ENCODE data around the gene CTBP2.

Gene CTBP2

DNA sequence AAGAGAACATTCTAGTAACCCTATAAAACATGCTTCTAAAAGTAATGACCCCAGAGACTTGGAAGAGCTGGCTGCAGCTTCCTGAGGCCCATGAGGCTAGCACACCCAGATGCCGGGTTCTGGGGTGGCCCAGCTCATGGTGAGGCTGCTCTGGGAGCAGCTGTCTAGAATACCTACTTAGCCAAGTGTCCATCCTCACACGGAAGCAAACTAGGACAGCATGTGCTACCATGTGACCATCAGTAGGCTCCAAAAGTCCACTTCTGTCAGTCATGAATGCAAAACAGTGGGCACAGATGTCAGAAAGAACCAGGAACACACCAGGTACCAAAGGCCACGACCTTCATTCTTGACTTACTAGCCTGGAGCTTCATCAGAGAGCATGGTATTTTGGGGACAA is 32.4 kb downstream of the CTBP2 start:
- Histone ChIP-seq H3K4me2 (ENCODE audit: low read length) (no peak overlapping the region), H3K9me3 (replicated peaks; ENCODE audit: low read length) (no peaks in the 10 kb centered on the region), H3K4me1 (ENCODE audit: control insufficient read depth, insufficient read depth, low read length) (peaks cover 32% of the 10 kb centered on the region), H3K36me3 (ENCODE audit: insufficient read depth, low read length) (peaks cover 39% of the 10 kb centered on the region), H3K4me3 (ENCODE audit: low read length) (no peak overlapping the region), H3K27me3 (ENCODE audit: control insufficient read depth, insufficient read depth, low read length) (no peaks in the 10 kb centered on the region), H3K9ac (ENCODE audit: low read depth, low read length) (no peak overlapping the region)

DNA sequence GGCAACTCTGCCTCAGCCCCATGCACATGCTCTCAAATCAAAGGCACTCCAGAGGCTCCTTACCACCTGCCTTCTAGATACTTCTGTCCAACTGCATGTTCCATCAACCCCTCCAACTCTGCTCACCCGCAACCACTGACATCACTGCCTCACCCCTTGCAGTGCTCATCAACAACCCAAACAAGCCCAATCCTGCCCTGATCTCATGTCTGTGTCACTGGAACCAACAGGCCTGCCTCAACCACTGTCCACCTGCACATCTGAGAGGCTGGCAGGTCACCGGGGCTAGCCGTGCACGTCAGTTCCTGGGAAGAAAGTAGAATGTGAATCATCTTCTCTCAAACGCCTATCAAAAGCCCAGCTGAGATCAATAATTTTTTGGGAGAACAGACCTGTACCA is 33.3 kb downstream of the CTBP2 start:
- peaks cover 26% of the 10 kb centered on the region for H3K4me1 ChIP-seq (ENCODE audit: control insufficient read depth, insufficient read depth, low read length)
- H3K36me3 ChIP-seq (ENCODE audit: insufficient read depth, low read length): peaks cover 37% of the 10 kb centered on the region

DNA sequence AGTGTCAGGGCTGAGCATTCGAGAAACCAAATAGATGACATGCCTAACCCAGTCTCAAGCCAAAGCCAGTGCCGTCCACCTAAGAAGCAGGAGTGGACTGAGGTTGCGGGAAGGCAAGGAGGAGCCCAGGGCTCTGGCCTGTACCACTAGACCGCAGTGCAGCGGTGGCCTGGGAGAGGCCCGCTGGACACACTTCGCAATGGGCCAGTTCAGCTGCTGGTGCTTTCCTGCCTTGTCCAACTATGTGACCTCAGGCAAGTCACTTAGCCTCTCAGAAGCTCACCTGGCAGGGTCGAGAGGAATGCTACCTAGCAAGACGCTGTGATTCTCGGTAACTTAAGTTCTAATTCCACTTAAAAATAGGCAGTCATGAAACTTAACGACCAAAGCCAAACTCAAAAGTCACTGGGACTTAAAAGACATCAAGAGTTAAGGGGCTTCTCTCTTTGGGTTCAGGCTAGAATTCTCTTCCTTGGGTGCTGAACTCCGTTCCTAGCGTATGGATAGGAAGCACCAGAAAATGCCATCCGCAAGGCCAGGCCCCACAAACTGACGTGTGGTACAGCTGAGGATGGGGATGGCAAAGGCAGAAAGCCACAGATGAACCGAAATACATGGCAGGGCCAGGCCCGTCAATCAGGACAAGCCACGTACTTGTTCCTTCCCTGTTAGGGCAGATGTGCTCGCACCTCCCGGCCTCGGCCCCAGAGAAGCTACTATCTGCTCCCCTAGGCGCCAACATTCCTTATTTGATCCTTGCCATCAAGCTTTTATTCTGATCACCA is 34.2 kb downstream of the CTBP2 start:
- Histone ChIP-seq H3K27me3 (ENCODE audit: control insufficient read depth, insufficient read depth, low read length) (no peaks in the 10 kb centered on the region), H3K9me3 (replicated peaks; ENCODE audit: low read length) (no peaks in the 10 kb centered on the region), H3K36me3 (ENCODE audit: insufficient read depth, low read length) (peaks cover 28% of the 10 kb centered on the region), H3K9ac (ENCODE audit: low read depth, low read length) (no peak overlapping the region), H3K4me2 (ENCODE audit: low read length) (no peak overlapping the region), H3K4me1 (ENCODE audit: control insufficient read depth, insufficient read depth, low read length) (peaks cover 25% of the 10 kb centered on the region), H3K4me3 (ENCODE audit: low read length) (no peak overlapping the region)

More for the DNA sequence above, 33.3 kb downstream of the CTBP2 start:
- Histone ChIP-seq H3K27me3 (ENCODE audit: control insufficient read depth, insufficient read depth, low read length) (no peaks in the 10 kb centered on the region), H3K9ac (ENCODE audit: low read depth, low read length) (no peak overlapping the region), H3K4me2 (ENCODE audit: low read length) (no peak overlapping the region), H3K4me3 (ENCODE audit: low read length) (no peak overlapping the region), H3K9me3 (replicated peaks; ENCODE audit: low read length) (no peaks in the 10 kb centered on the region)

DNA sequence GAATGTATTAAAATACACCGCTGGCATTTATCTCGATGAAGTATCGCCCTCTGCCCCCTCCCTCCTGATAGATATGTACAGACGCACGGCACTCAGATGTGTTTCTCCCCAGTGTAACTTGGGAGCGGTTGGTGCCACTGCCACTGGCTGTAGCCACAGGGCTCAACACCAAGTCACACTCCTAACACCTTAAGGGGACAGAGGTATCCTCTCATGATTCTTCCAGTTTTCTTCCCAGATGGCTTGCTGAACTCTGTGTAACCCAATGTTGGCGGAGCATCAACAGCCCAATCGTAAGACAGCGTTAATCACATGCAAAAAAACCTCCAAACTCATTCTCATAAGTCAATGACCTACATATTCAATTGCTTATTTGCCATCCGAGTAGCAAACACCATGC is 35.5 kb downstream of the CTBP2 start:
- H3K4me3 ChIP-seq (ENCODE audit: low read length): no peak overlapping the region
- peak overlapping the region; percentile 25 for H3K4me2 ChIP-seq (ENCODE audit: low read length)
- peaks cover 34% of the 10 kb centered on the region for H3K4me1 ChIP-seq (ENCODE audit: control insufficient read depth, insufficient read depth, low read length)
- no peaks in the 10 kb centered on the region for H3K9me3 ChIP-seq (replicated peaks; ENCODE audit: low read length)
- H3K36me3 ChIP-seq (ENCODE audit: insufficient read depth, low read length): peaks cover 25% of the 10 kb centered on the region
- H3K27me3 ChIP-seq (ENCODE audit: control insufficient read depth, insufficient read depth, low read length): no peaks in the 10 kb centered on the region
- peak overlapping the region; percentile 86 for H3K9ac ChIP-seq (ENCODE audit: low read depth, low read length)

DNA sequence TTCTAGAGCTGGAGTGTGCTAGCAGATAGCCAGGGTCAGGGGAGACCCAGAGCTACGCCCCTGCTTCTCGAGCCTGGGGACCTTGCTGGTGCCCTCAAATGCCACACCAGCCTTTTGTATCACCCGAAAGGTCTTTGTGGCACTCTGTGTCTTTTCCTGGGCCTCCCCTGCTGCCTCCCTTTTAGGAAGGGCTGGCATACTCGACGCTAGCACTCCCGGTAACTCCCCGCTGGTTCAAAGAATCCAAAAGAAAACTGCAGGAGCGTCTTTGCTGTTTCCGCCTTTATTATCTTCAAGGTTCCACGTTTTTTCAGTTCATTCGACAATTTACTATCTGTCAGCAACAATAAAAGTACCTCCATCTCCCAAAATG is 36.3 kb downstream of the CTBP2 start:
- peaks cover 18% of the 10 kb centered on the region for H3K36me3 ChIP-seq (ENCODE audit: insufficient read depth, low read length)
- H3K4me3 ChIP-seq (ENCODE audit: low read length): peak overlapping the region; percentile 60

DNA sequence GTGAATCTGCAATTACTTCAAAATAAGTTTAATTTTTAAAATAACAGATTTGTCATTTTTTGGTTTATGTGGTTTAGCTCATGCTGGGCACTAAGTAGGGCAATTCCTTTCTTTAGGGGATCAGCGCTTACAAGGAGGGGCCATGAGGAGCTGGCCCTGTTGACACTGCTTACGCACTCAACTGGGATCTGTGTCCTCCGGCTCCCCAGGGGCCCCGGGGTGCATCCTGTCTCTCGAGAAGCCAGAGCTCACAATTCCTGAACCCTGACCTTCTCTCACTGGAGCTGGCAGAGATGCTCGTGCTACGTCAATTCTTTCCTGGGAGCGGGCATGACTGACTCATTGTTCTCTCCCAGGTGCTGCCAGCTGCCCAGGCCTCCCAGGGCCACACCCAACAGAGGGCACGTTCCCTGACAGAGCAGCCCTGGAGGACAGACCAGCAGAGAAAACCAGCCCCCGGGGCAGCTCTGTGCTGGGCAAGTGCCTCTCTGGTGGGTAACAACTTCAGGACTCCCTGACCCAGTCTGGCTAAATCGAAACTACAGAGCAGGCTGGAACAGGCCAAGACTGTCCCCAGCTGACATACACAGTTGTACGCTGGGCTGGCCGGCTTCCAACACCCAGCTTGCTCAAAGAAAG is 36.8 kb downstream of the CTBP2 start:
- peaks cover 13% of the 10 kb centered on the region for H3K36me3 ChIP-seq (ENCODE audit: insufficient read depth, low read length)
- peak overlapping the region; percentile 92 for H3K4me2 ChIP-seq (ENCODE audit: low read length)
- peaks cover 36% of the 10 kb centered on the region for H3K4me1 ChIP-seq (ENCODE audit: control insufficient read depth, insufficient read depth, low read length)
- no peaks in the 10 kb centered on the region for H3K9me3 ChIP-seq (replicated peaks; ENCODE audit: low read length)
- H3K9ac ChIP-seq (ENCODE audit: low read depth, low read length): peak overlapping the region; percentile 86
- peak overlapping the region; percentile 60 for H3K4me3 ChIP-seq (ENCODE audit: low read length)
- no peaks in the 10 kb centered on the region for H3K27me3 ChIP-seq (ENCODE audit: control insufficient read depth, insufficient read depth, low read length)

More for the DNA sequence above, 36.3 kb downstream of the CTBP2 start:
- peak overlapping the region; percentile 92 for H3K4me2 ChIP-seq (ENCODE audit: low read length)
- H3K27me3 ChIP-seq (ENCODE audit: control insufficient read depth, insufficient read depth, low read length): no peaks in the 10 kb centered on the region
- H3K4me1 ChIP-seq (ENCODE audit: control insufficient read depth, insufficient read depth, low read length): peaks cover 36% of the 10 kb centered on the region
- no peaks in the 10 kb centered on the region for H3K9me3 ChIP-seq (replicated peaks; ENCODE audit: low read length)
- H3K9ac ChIP-seq (ENCODE audit: low read depth, low read length): peak overlapping the region; percentile 86

DNA sequence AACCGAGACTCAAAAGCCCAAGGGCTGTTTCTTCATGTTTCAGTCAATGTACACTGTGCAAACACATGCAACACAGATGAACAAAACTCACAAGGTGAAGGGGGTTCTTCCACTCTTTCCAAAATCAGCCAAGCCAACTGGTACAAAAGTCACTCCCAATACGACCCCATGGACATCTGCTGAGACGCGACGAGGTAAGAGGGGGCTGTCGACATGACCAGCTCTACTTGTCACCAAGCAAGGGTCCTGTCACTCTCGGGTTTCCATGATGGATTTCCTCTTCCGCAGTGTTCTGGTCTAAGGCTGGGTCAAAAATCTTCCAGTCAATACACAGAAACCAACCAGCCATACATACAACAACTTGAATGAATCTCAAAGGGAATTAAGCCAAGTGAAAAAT is 37.8 kb downstream of the CTBP2 start:
- no peak overlapping the region for H3K4me3 ChIP-seq (ENCODE audit: low read length)
- H3K4me2 ChIP-seq (ENCODE audit: low read length): no peak overlapping the region
- H3K9me3 ChIP-seq (replicated peaks; ENCODE audit: low read length): no peaks in the 10 kb centered on the region
- no peak overlapping the region for H3K9ac ChIP-seq (ENCODE audit: low read depth, low read length)
- H3K36me3 ChIP-seq (ENCODE audit: insufficient read depth, low read length): peaks cover 9% of the 10 kb centered on the region
- no peaks in the 10 kb centered on the region for H3K27me3 ChIP-seq (ENCODE audit: control insufficient read depth, insufficient read depth, low read length)
- peaks cover 45% of the 10 kb centered on the region for H3K4me1 ChIP-seq (ENCODE audit: control insufficient read depth, insufficient read depth, low read length)

DNA sequence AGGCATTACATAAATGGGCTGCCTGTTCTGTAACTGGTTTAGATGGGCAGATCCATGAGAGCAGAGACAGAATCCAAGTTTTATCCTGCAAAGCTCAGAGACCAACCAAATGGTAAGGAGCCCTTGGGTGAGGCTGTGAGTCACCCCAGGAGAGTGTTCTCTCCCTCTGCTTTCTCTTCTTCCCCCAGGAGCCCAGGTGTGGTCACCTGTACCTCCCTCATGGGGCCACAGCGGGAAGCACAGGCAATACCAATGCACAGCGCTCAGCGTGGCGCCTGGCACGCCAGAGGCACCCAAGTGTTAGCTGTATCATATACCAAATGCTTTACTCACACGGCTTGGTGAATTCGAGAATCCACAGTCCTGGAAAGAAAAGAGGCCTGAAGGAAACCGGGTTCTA is 39.4 kb downstream of the CTBP2 start:
- Histone ChIP-seq H3K36me3 (ENCODE audit: insufficient read depth, low read length) (peaks cover 4% of the 10 kb centered on the region), H3K4me2 (ENCODE audit: low read length) (no peak overlapping the region), H3K27me3 (ENCODE audit: control insufficient read depth, insufficient read depth, low read length) (no peaks in the 10 kb centered on the region), H3K9me3 (replicated peaks; ENCODE audit: low read length) (no peaks in the 10 kb centered on the region), H3K4me1 (ENCODE audit: control insufficient read depth, insufficient read depth, low read length) (peaks cover 47% of the 10 kb centered on the region), H3K9ac (ENCODE audit: low read depth, low read length) (no peak overlapping the region), H3K4me3 (ENCODE audit: low read length) (no peak overlapping the region)

DNA sequence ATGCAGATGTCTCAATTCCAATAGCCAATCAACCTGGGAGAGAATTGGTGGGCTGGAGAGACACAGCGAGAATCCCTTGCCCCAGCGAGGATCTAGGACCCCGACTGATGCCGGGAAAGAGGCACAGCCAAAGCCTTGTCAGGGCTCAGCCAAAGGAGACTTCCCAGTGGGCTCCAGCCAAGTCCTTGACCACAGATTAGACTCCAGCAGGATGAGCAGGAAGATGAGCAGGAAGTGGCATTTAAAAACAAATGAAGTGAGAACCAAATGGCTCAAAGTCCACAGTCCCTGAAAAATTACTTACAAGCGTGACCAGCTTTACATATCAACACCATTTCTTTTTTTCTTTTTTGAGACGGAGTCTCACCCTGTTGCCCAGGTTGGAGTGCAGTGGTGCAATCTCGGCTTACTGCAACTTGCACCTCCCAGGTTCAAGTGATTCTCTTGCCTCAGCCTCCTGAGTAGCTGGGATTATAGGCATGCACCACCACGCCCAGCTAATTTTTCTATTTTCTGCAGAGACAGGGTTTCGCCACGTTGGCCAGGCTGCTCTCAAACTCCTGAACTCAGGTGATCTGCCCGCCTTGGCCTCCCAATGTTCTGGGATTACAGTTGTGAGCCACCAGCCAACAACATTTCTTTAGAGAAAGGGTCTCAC is 40.2 kb downstream of the CTBP2 start:
- H3K36me3 ChIP-seq (ENCODE audit: insufficient read depth, low read length): peaks cover 4% of the 10 kb centered on the region
- H3K4me2 ChIP-seq (ENCODE audit: low read length): no peak overlapping the region
- no peaks in the 10 kb centered on the region for H3K9me3 ChIP-seq (replicated peaks; ENCODE audit: low read length)
- no peak overlapping the region for H3K4me3 ChIP-seq (ENCODE audit: low read length)
- no peak overlapping the region for H3K9ac ChIP-seq (ENCODE audit: low read depth, low read length)
- peaks cover 47% of the 10 kb centered on the region for H3K4me1 ChIP-seq (ENCODE audit: control insufficient read depth, insufficient read depth, low read length)
- no peaks in the 10 kb centered on the region for H3K27me3 ChIP-seq (ENCODE audit: control insufficient read depth, insufficient read depth, low read length)

DNA sequence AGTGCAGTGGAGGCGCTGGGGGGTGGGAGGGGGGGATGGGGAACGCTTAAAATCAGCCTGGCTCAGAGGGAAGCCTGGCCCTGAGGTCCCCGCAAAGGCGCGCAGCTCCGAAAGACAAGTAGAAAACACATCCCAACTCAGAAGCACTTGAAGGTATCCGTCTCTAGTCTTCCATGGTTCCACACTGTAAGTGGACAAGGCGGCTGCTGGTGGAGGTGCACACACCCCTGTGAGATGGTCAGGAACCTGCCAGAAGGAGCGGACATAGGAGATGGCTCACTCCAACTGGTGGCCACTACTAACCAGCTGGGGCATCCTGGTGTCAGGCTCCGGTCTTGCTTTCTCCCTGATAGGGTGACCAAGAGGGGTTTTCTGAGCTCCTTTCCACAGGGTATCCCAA is 41.7 kb downstream of the CTBP2 start:
- H3K27me3 ChIP-seq (ENCODE audit: control insufficient read depth, insufficient read depth, low read length): no peaks in the 10 kb centered on the region
- H3K9me3 ChIP-seq (replicated peaks; ENCODE audit: low read length): no peaks in the 10 kb centered on the region
- H3K4me1 ChIP-seq (ENCODE audit: control insufficient read depth, insufficient read depth, low read length): peaks cover 32% of the 10 kb centered on the region
- H3K4me2 ChIP-seq (ENCODE audit: low read length): no peak overlapping the region
- H3K4me3 ChIP-seq (ENCODE audit: low read length): no peak overlapping the region
- H3K9ac ChIP-seq (ENCODE audit: low read depth, low read length): no peak overlapping the region
- peaks cover 4% of the 10 kb centered on the region for H3K36me3 ChIP-seq (ENCODE audit: insufficient read depth, low read length)

DNA sequence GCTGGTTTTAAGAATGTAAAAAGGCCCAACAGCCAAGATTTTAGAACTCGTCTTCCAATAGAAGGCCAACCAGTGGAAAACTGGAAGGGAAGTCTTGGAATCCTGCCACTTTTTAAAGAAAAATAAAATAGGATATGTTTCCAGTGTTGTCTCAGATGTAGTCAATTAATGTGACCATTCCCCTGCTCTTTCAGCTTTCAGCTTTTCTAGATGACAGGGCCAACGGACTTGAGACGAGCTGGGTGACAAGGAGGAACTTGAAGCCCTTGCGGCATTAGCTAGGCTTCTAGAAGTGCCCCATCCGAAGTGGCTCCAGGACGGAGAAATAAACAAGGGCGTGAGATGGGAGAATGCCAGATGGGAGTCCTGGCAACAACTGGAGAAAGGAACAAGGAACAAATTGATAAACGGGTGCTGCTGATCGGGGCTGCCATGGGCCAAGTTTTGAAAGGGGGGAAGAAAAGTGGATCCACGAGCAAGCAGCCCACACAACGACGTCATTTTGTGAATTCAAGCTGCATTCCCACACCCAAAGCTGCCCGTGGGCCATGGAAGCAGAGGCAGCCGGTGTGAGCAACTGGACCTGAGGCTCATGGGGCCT is 42.3 kb downstream of the CTBP2 start:
- Histone ChIP-seq H3K4me3 (ENCODE audit: low read length) (no peak overlapping the region), H3K9me3 (replicated peaks; ENCODE audit: low read length) (no peaks in the 10 kb centered on the region), H3K36me3 (ENCODE audit: insufficient read depth, low read length) (peaks cover 4% of the 10 kb centered on the region), H3K9ac (ENCODE audit: low read depth, low read length) (no peak overlapping the region), H3K4me1 (ENCODE audit: control insufficient read depth, insufficient read depth, low read length) (peaks cover 27% of the 10 kb centered on the region), H3K27me3 (ENCODE audit: control insufficient read depth, insufficient read depth, low read length) (no peaks in the 10 kb centered on the region), H3K4me2 (ENCODE audit: low read length) (peak overlapping the region; percentile 3)
